AG09309 (cell line): ENCODE measurements around the gene ADCY3.

Experiments used
- DNase-seq: peaks from one replicate; pipeline ENCODE4 v3.0.0-alpha.2; 2010; ENCODE audit warnings: low read depth
- H3K4me3 ChIP-seq: 2 replicates; pipeline ENCODE4 v1.5.1; 2011; ENCODE audit warnings: mild to moderate bottlenecking, low read depth, low read length, moderate library complexity; ENCODE audit not compliant: control insufficient read depth
- CTCF ChIP-seq: IDR thresholded peaks from 2 replicates; pipeline ENCODE4 v1.5.1; 2011; ENCODE audit warnings: mild to moderate bottlenecking, low read depth, low read length, inconsistent platforms; ENCODE audit not compliant: insufficient read depth, control insufficient read depth; ENCODE audit errors: missing control alignments

The ADCY3 gene

DNA sequence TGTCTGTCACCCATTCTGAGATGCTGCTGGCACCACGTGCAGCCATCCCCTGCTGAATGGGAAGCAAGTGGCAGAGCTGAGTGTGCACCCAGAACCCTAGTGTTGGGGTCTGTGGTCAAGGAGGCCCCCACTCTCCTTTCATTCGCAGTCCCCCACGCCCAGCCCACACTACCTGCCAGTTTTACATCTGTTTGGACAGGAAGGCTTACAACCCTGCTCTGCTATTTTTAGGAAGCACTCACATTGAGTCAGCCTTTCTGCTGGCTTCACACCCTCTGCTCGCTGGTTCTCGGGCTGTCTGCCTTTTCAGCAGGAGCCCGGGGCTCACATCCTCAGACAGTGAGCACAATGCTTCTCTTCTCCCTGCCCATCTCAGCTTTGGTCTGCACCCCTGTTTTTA lies 10.7 kb upstream of the ADCY3 start:
- no peak overlapping the region for H3K4me3 ChIP-seq
- no peak for DNase-seq
- TF ChIP-seq CTCF = no peak

GRCh38 chr2:24929230-24929629 lies 9.2 kb upstream of the ADCY3 start:
- H3K4me3 ChIP-seq = no peak overlapping the region
- TF ChIP-seq CTCF = no peak
- no peak for DNase-seq

GRCh38 chr2:24928036-24928435 lies 8.0 kb upstream of the ADCY3 start:
- no peak for TF ChIP-seq CTCF
- no peak for DNase-seq
- no peak overlapping the region for H3K4me3 ChIP-seq

GRCh38 chr2:24926602-24927252 lies 6.7 kb upstream of the ADCY3 start:
- TF ChIP-seq CTCF = no peak
- H3K4me3 ChIP-seq = no peak overlapping the region
- DNase-seq = no peak

DNA sequence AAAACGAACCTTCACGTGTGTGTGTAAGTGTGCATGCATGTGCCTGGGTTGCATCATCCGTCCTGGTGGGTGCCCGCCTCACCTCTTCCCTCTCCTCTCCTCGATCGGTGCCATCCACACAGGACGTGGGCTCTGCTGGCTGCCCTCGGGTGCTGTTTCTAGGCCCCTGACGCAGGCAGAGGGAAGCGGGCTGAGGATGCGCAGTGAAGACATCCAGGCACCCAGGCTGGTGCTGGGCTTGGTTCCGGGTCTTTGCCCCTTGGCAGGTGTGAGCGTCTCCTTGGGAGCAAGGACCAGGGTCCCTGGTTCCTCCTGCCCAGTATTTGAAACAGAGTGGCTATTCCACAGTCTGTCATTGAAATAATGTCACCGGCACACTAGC lies 6.2 kb upstream of the ADCY3 start:
- no peak for DNase-seq
- no peak overlapping the region for H3K4me3 ChIP-seq
- TF ChIP-seq CTCF = no peak

DNA sequence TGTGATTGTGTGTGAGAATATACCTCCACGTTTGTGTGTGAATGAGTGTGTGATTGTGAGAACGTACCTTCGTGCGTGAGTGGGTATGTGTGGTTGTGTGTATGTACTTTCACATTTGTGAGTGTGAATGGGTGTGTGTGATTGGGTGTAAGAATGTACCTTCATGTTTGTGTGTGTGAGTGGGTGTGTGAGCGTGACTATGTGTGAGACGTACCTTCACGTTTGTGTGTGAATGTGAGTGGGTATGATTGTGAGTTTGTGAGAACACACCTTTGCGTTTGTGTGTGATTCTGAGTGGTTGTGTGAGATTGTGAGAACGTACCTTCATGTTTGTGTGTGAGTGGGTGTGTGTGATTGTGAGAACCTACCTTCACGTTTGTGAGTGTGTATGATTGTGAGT lies 5.8 kb upstream of the ADCY3 start:
- DNase-seq = no peak
- no peak overlapping the region for H3K4me3 ChIP-seq
- TF ChIP-seq CTCF = no peak

DNA sequence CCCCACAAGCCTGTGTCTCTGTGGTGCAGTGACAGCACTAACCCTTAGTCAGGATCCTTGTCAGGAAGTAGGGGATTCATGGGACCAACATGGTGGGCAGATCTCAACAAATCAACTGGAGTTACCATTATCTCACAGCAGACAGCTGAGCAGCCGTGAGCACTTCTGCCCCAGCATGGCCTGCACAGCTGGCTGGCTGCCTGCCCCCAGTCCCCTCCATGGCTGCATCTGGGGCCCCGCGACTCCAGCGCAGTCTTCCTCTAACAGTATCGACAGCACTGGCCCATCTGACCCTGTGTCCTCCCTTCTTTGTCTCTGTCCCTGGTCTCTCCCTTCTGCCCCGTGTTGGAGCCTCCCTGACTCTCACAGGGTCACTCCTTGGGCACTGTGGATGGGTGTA lies 4.7 kb upstream of the ADCY3 start:
- no peak for TF ChIP-seq CTCF
- no peak for DNase-seq
- no peak overlapping the region for H3K4me3 ChIP-seq
